Measurements from ENCODE around the gene ZNF692.

ZNF692 gene

GRCh38 chr1:248808876-248809275 lies 50.0 kb downstream of the ZNF692 start:
- H2AFZ ChIP-seq (ENCODE audit: low read depth, low read length), result no peak overlapping the region
- DNase-seq, result no peak
- TF ChIP-seq, protein P1, sequence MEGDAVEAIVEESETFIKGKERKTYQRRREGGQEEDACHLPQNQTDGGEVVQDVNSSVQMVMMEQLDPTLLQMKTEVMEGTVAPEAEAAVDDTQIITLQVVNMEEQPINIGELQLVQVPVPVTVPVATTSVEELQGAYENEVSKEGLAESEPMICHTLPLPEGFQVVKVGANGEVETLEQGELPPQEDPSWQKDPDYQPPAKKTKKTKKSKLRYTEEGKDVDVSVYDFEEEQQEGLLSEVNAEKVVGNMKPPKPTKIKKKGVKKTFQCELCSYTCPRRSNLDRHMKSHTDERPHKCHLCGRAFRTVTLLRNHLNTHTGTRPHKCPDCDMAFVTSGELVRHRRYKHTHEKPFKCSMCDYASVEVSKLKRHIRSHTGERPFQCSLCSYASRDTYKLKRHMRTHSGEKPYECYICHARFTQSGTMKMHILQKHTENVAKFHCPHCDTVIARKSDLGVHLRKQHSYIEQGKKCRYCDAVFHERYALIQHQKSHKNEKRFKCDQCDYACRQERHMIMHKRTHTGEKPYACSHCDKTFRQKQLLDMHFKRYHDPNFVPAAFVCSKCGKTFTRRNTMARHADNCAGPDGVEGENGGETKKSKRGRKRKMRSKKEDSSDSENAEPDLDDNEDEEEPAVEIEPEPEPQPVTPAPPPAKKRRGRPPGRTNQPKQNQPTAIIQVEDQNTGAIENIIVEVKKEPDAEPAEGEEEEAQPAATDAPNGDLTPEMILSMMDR (IDR thresholded peaks at IDR 0.05; ENCODE audit: borderline replicate concordance, extremely low read depth, low read length, poor library complexity, severe bottlenecking), result no peak
- no peak for TF ChIP-seq EZH2 (IDR thresholded peaks at IDR 0.05; ENCODE audit: borderline replicate concordance, low read depth, low read length, severe bottlenecking)
- no peaks in the 10 kb centered on the region for H3K79me2 ChIP-seq (ENCODE audit: insufficient read depth, low read length)
- H3K9me3 ChIP-seq (ENCODE audit: insufficient read depth, low read length, severe bottlenecking), result no peaks in the 10 kb centered on the region
- H3K36me3 ChIP-seq (ENCODE audit: insufficient read depth, low read length), result peaks cover 32% of the 10 kb centered on the region
- peaks cover 8% of the 10 kb centered on the region; the same call in 1 of the 2 replicates for H4K20me1 ChIP-seq (ENCODE audit: insufficient read depth, low read length)
- ATAC-seq (ENCODE audit: insufficient read depth, low read depth), result no peak
- H3K27ac ChIP-seq (ENCODE audit: low read length), result no peak overlapping the region
- H3K4me1 ChIP-seq (ENCODE audit: insufficient read depth, low read length), result no peaks in the 10 kb centered on the region
- H3K4me2 ChIP-seq (ENCODE audit: insufficient read depth, low read length), result no peak overlapping the region
- no peaks in the 10 kb centered on the region for H3K27me3 ChIP-seq (ENCODE audit: insufficient read depth, low read length, poor library complexity)
- no peak overlapping the region for H3K9ac ChIP-seq (ENCODE audit: low read depth, low read length)
- H3K4me3 ChIP-seq (ENCODE audit: low read depth in 1 of 2, low read length in 2 of 2), result no peak overlapping the region

DNA sequence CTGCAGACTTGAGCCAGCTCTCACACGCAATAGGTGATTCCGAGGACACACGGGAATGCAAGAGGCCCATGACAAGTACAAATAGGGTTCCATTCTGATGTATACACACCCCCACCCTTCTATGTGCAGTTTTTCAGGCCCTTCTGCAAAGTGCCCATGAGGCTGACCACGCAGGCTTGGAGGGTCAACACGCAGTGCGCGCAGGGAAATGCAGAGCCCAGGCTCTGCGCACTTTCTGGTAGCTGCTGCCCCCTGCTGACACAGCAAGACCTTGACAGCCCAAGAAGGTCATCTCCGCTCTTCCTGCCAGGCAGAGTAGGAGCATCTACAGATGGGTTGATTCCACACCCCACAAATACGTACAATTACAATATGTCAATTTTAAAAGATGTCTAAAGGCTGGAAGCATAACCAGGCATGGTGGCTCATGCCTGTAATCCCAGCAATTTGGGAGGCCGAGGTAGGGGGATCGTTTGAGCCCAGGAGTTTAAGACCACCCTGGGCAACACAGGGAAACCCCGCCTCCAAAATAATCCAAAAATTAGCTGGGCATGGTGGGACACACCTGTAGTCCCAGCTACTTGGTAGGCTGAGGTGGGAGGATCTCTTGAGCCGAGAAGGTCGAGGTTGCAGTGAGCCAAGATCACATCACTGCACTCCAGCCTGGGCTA lies 51.7 kb downstream of the ZNF692 start:
- Histone ChIP-seq H4K20me1 (ENCODE audit: insufficient read depth, low read length) (peaks cover 7% of the 10 kb centered on the region; the same call in 1 of the 2 replicates), H3K79me2 (ENCODE audit: insufficient read depth, low read length) (no peaks in the 10 kb centered on the region), H2AFZ (ENCODE audit: low read depth, low read length) (no peak overlapping the region), H3K9me3 (ENCODE audit: insufficient read depth, low read length, severe bottlenecking) (no peaks in the 10 kb centered on the region), H3K27me3 (ENCODE audit: insufficient read depth, low read length, poor library complexity) (no peaks in the 10 kb centered on the region), H3K9ac (ENCODE audit: low read depth, low read length) (no peak overlapping the region), H3K4me2 (ENCODE audit: insufficient read depth, low read length) (no peak overlapping the region), H3K4me3 (ENCODE audit: low read depth in 1 of 2, low read length in 2 of 2) (no peak overlapping the region), H3K4me1 (ENCODE audit: insufficient read depth, low read length) (no peaks in the 10 kb centered on the region), H3K36me3 (ENCODE audit: insufficient read depth, low read length) (peaks cover 15% of the 10 kb centered on the region), H3K27ac (ENCODE audit: low read length) (no peak overlapping the region)
- peak; percentile 86 for ATAC-seq (ENCODE audit: insufficient read depth, low read depth)
- DNase-seq, result peak; percentile 57
- no peak for TF ChIP-seq EZH2 (IDR thresholded peaks at IDR 0.05; ENCODE audit: borderline replicate concordance, low read depth, low read length, severe bottlenecking)
- TF ChIP-seq, protein P1 (IDR thresholded peaks at IDR 0.05; ENCODE audit: borderline replicate concordance, extremely low read depth, low read length, poor library complexity, severe bottlenecking), result peak; percentile 89

DNA sequence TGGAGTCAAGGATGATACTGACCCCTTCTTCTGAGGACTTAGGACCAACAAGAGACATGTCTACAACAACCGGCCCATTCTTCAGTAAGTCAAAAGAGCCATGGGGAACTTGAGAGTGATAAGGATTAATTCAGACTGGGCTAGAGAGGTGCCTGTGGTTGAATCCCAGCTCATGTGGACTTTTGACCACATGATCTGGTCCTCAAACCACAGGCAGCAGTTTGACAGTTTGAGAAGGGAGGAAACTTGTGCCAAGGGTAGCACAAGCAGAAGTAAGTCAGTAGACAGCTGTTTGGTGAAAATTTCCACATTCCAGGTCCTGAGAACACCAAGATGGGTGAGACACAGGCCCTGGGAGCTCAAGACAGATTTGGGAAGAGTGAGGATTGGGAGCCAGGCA lies 53.0 kb downstream of the ZNF692 start:
- no peaks in the 10 kb centered on the region for H3K79me2 ChIP-seq (ENCODE audit: insufficient read depth, low read length)
- H3K4me3 ChIP-seq (ENCODE audit: low read depth in 1 of 2, low read length in 2 of 2), result no peak overlapping the region
- no peak overlapping the region for H3K27ac ChIP-seq (ENCODE audit: low read length)
- peaks cover 5% of the 10 kb centered on the region; the same call in 1 of the 2 replicates for H4K20me1 ChIP-seq (ENCODE audit: insufficient read depth, low read length)
- H3K27me3 ChIP-seq (ENCODE audit: insufficient read depth, low read length, poor library complexity), result no peaks in the 10 kb centered on the region
- TF ChIP-seq, protein P1 (IDR thresholded peaks at IDR 0.05; ENCODE audit: borderline replicate concordance, extremely low read depth, low read length, poor library complexity, severe bottlenecking), result no peak
- TF ChIP-seq EZH2 (IDR thresholded peaks at IDR 0.05; ENCODE audit: borderline replicate concordance, low read depth, low read length, severe bottlenecking), result no peak
- H3K9me3 ChIP-seq (ENCODE audit: insufficient read depth, low read length, severe bottlenecking), result no peaks in the 10 kb centered on the region
- H3K4me1 ChIP-seq (ENCODE audit: insufficient read depth, low read length), result no peaks in the 10 kb centered on the region
- ATAC-seq (ENCODE audit: insufficient read depth, low read depth) (no peak), DNase-seq (no peak)
- H3K4me2 ChIP-seq (ENCODE audit: insufficient read depth, low read length), result no peak overlapping the region
- peaks cover 2% of the 10 kb centered on the region; the same call in 1 of the 2 replicates for H3K36me3 ChIP-seq (ENCODE audit: insufficient read depth, low read length)
- H3K9ac ChIP-seq (ENCODE audit: low read depth, low read length), result no peak overlapping the region
- H2AFZ ChIP-seq (ENCODE audit: low read depth, low read length), result no peak overlapping the region
